Loucy (cell line): ENCODE measurements around the gene LILRB5.
A peak's percentile ranks its signal among the peaks of the same experiment; 100 is the strongest.
"Not testable (repeated sequence)": the region's sequence is repeated elsewhere in the genome, so short reads cannot be mapped to it uniquely, and the experiment has no call there.

Experiments
- H2AFZ ChIP-seq: fragments of 200-600 bp; sonication (generic); 2 replicates; pipeline ENCODE4 v1.6.0; 2016; ENCODE audit warnings: antibody characterized with exemption, mild to moderate bottlenecking, low read length, moderate library complexity
- H3F3A ChIP-seq: fragments of 200-600 bp; 2 replicates; pipeline ENCODE4 v1.6.0; 2016; ENCODE audit warnings: antibody characterized with exemption, low read depth, mild to moderate bottlenecking
- H3K27me3 ChIP-seq: fragments of 200-600 bp; sonication (generic); 2 replicates; pipeline ENCODE4 v1.6.1; 2014; ENCODE audit warnings: low read length, mild to moderate bottlenecking; ENCODE audit not compliant: insufficient read depth, poor library complexity, severe bottlenecking
- H3K36me3 ChIP-seq: fragments of 200-600 bp; sonication (generic); 2 replicates; pipeline ENCODE4 v1.6.1; 2016; ENCODE audit warnings: low read length; ENCODE audit not compliant: insufficient read depth
- H3K4me1 ChIP-seq: fragments of 200-600 bp; sonication (generic); 2 replicates; pipeline ENCODE4 v1.5.1; 2014; ENCODE audit warnings: low read length, mild to moderate bottlenecking; ENCODE audit not compliant: insufficient read depth, poor library complexity, severe bottlenecking
- H3K4me2 ChIP-seq: fragments of 200-600 bp; sonication (generic); 2 replicates; pipeline ENCODE4 v1.6.0; 2014; ENCODE audit warnings: antibody characterized with exemption, low read length, low read depth, mild to moderate bottlenecking; ENCODE audit not compliant: poor library complexity, severe bottlenecking
- H3K4me3 ChIP-seq: fragments of 200-600 bp; sonication (generic); 2 replicates; pipeline ENCODE4 v1.5.1; 2014; ENCODE audit warnings: low read length, mild to moderate bottlenecking, mixed read lengths; ENCODE audit not compliant: poor library complexity, severe bottlenecking
- H3K79me2 ChIP-seq: fragments of 200-600 bp; sonication (generic); 2 replicates; pipeline ENCODE4 v1.6.1; 2014; ENCODE audit warnings: low read length; ENCODE audit not compliant: insufficient read depth
- H3K9ac ChIP-seq: fragments of 200-600 bp; sonication (generic); 2 replicates; pipeline ENCODE4 v1.6.0; 2014; ENCODE audit warnings: mild to moderate bottlenecking, low read depth, low read length, moderate library complexity; ENCODE audit not compliant: poor library complexity, severe bottlenecking
- H3K9me2 ChIP-seq: fragments of 200-600 bp; sonication (generic); replicated peaks from 2 replicates; pipeline ENCODE4 v1.6.1; 2016; ENCODE audit warnings: low read depth, low read length, mixed read lengths
- H3K9me3 ChIP-seq: fragments of 200-600 bp; sonication (generic); 2 replicates; pipeline ENCODE4 v1.6.1; 2014; ENCODE audit warnings: mild to moderate bottlenecking, antibody characterized with exemption, low read length, low read depth; ENCODE audit not compliant: insufficient read depth
- H4K20me1 ChIP-seq: fragments of 200-600 bp; sonication (generic); 2 replicates; pipeline ENCODE4 v1.6.0; 2014; ENCODE audit warnings: antibody characterized with exemption, low read length, mild to moderate bottlenecking; ENCODE audit not compliant: insufficient read depth, poor library complexity, severe bottlenecking
- CTCF ChIP-seq: fragments of 200-600 bp; sonication (generic); conservative IDR thresholded peaks from 2 replicates; pipeline ENCODE4 v1.5.1; 2014; ENCODE audit warnings: mild to moderate bottlenecking, antibody characterized with exemption, low read length
- EZH2phosphoT487 ChIP-seq: fragments of 200-600 bp; IDR thresholded peaks from 2 replicates; pipeline ENCODE4 v1.6.1; 2018; ENCODE audit warnings: antibody characterized with exemption, mild to moderate bottlenecking, moderate library complexity, borderline replicate concordance

Gene LILRB5

GRCh38 chr19:54216869-54217268 is 40.2 kb downstream of the LILRB5 start:
- H3K27me3 ChIP-seq = no peaks in the 10 kb centered on the region
- TF ChIP-seq CTCF (no peak), EZH2phosphoT487 (no peak)
- no peaks in the 10 kb centered on the region for H3K9me3 ChIP-seq
- no peaks in the 10 kb centered on the region for H3K4me1 ChIP-seq
- H4K20me1 ChIP-seq = peaks cover 6% of the 10 kb centered on the region
- peaks cover 13% of the 10 kb centered on the region; the same call in 1 of the 2 replicates for H3K36me3 ChIP-seq
- no peaks in the 10 kb centered on the region for H3F3A ChIP-seq
- no peak overlapping the region for H3K4me2 ChIP-seq
- H3K9me2 ChIP-seq = no peaks in the 10 kb centered on the region
- H3K79me2 ChIP-seq = peaks cover 16% of the 10 kb centered on the region; the same call in 1 of the 2 replicates
- H2AFZ ChIP-seq = no peak overlapping the region
- no peak overlapping the region for H3K4me3 ChIP-seq
- H3K9ac ChIP-seq = no peak overlapping the region

- H3K9me3 ChIP-seq, H3F3A ChIP-seq, H3K4me2 ChIP-seq, H3K9ac ChIP-seq, H2AFZ ChIP-seq, H3K9me2 ChIP-seq, H3K27me3 ChIP-seq, H3K4me3 ChIP-seq: not testable (repeated sequence)
- Histone ChIP-seq H4K20me1 (peaks cover 18% of the 10 kb centered on the region), H3K4me1 (peaks cover 14% of the 10 kb centered on the region), H3K79me2 (peaks cover 18% of the 10 kb centered on the region; the same call in 1 of the 2 replicates), H3K36me3 (peaks cover 13% of the 10 kb centered on the region; the same call in 1 of the 2 replicates)
Measured at GRCh38 chr19:54214734-54215133, 42.3 kb downstream of the LILRB5 start.

GRCh38 chr19:54214217-54214616 is 42.9 kb downstream of the LILRB5 start:
- H3K9me3 ChIP-seq, H3K9ac ChIP-seq: not testable (repeated sequence)
- peaks cover 23% of the 10 kb centered on the region for H4K20me1 ChIP-seq

GRCh38 chr19:54211235-54211634 is 45.8 kb downstream of the LILRB5 start:
- TF ChIP-seq CTCF (peak; percentile 35; the same call in 1 of the 2 replicates), EZH2phosphoT487 (no peak)
- H3K4me2 ChIP-seq = peak overlapping the region; percentile 75
- H2AFZ ChIP-seq = no peak overlapping the region
- H3K9me2 ChIP-seq = no peaks in the 10 kb centered on the region
- peaks cover 39% of the 10 kb centered on the region for H3K4me1 ChIP-seq
- peaks cover 51% of the 10 kb centered on the region for H4K20me1 ChIP-seq
- peak overlapping the region; percentile 61 for H3K4me3 ChIP-seq
- no peaks in the 10 kb centered on the region for H3K9me3 ChIP-seq
- H3K27me3 ChIP-seq = no peaks in the 10 kb centered on the region
- peaks cover 28% of the 10 kb centered on the region; the same call in 1 of the 2 replicates for H3K36me3 ChIP-seq
- peaks cover 53% of the 10 kb centered on the region for H3K79me2 ChIP-seq
- peaks cover 14% of the 10 kb centered on the region for H3F3A ChIP-seq
- H3K9ac ChIP-seq = peak overlapping the region; percentile 40

More at GRCh38 chr19:54214217-54214616, 42.9 kb downstream of the LILRB5 start:
- H3K4me3 ChIP-seq, H3K27me3 ChIP-seq, H3K4me2 ChIP-seq, H3K9me2 ChIP-seq, H2AFZ ChIP-seq: not testable (repeated sequence)
- peaks cover 23% of the 10 kb centered on the region; the same call in 1 of the 2 replicates for H3K79me2 ChIP-seq
- H3F3A ChIP-seq = peaks cover 11% of the 10 kb centered on the region
- H3K36me3 ChIP-seq = peaks cover 12% of the 10 kb centered on the region; the same call in 1 of the 2 replicates
- peaks cover 19% of the 10 kb centered on the region for H3K4me1 ChIP-seq
